GM18511 (cell line): ENCODE results near the gene ATG4B.
A peak's percentile ranks its signal among the peaks of the same experiment; 100 is the strongest.
"Not testable (repeated sequence)": the region's sequence is repeated elsewhere in the genome, so short reads cannot be mapped to it uniquely, and the experiment has no call there.

Experiments
- ATAC-seq: cut with Tn5 transposase; IDR thresholded peaks from one replicate; pipeline ENCODE4 v1.9.1; 2021; ENCODE audit warnings: mild to moderate bottlenecking, moderate library complexity; ENCODE audit not compliant: unreplicated experiment

Gene ATG4B

GRCh38 chr2:241637018-241637794 lies at the start of gene ATG4B, which contains the start of gene THAP4:
ATG4B (plus strand) TSS chr2:241637693; CDS start chr2:241637715, 22 bp downstream.
THAP4 (minus strand) TSS chr2:241637158; CDS start chr2:241637017, 141 bp downstream.
- ATAC-seq: peak; percentile 69

- ATAC-seq: not testable (repeated sequence)
These were observed 47.6 kb upstream of the ATG4B start for GRCh38 chr2:241589863-241590262.

GRCh38 chr2:241590496-241591455 lies 46.7 kb upstream of the ATG4B start:
- ATAC-seq: not testable (repeated sequence)

DNA sequence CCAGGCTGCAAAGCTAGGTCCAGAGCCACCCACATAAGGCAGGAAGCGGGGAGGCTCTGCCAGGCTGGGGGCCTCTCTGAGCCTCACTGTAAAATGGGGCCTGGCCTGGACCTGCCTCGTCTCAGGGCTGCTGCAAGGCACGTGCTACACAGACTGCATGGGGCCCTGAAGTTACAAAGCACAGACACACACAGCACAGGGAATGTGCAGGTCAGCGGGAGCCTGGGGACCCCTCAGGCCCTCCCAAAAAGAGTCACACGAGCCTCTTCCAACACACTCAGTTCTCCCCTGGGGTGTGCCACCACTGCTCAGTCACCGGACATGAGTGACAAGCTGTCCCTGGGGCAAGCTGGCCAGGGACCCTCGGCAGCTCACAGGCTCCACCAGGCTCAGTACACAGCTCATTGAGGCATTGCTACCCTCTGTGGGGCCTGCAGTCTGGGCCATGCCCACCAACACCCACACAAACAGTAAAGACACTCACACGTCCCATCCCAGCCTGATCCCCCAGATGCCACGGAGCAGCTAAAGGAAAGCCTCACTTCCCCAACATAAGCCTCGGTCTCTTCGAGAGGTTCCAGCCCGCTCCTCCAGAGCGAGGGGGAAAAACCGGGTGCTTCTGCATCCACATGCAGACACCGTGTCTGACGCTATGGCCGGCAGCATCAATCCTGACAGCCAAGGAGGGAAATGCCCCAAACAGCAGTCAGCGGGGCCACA lies 45.2 kb upstream of the ATG4B start:
- ATAC-seq: no peak

GRCh38 chr2:241593271-241593670 lies 44.2 kb upstream of the ATG4B start:
- ATAC-seq: no peak

- no peak for ATAC-seq
These were observed 41.8 kb upstream of the ATG4B start for GRCh38 chr2:241595600-241596140.

DNA sequence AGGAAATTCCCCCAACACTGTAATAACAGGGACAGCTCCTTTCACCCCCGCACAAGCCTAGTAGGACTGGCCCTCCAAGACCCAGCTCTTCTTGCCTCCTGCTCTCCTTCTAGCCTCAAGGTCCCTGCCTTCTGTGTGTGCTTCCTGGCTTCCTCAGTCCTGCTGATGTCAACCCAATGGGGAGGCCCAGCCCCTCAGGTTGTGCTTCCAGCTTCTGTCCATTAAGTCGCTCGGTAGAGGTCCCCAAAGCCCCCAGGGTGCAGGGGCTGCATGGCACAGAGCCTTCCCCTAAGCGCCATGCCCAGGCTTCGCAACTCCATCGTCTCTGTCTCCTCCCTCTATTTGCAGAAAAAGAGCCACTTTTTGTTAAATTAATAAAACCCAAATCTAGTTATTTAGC lies 39.9 kb upstream of the ATG4B start:
- no peak for ATAC-seq

DNA sequence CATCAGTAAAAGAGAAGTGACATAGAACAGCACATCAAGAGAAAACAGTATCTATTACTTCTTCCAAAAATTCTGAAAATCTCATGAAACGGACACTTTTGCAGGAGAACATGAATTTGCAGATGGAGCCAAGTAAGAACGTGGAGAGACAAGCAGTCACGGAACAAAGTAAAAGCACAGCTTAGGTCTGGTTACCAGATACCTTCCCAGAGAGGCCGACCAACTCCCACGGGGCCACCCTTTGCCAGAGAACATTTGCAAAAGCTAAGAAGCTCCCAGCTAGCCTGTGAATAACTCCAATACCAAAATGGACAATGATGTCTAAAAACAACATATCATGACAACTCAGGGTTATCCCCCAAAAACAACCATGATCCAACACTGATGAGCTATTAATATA lies 39.4 kb upstream of the ATG4B start:
- ATAC-seq: no peak

DNA sequence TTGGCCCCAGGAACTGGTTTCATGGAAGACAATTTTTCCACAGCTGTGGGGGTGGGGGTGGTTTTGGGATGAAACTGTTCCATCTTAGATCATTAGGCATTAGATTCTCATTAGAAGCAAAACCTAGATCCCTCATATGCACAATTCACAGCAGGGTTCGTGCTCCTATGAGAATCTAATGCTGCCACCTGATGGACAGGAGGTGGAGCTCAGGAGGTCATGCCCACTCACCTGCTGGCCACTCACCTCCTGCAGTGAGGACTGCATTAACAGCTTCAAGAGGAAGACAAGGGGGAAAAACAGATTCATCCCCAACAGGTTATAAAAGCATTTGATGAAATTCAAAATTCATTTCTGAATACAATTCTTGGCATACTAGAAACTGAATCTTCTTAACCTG lies 39.0 kb upstream of the ATG4B start:
- ATAC-seq: no peak

- no peak for ATAC-seq
These were observed 37.9 kb upstream of the ATG4B start for GRCh38 chr2:241599615-241600014.

GRCh38 chr2:241601841-241602240 lies 35.7 kb upstream of the ATG4B start:
- no peak for ATAC-seq

- no peak for ATAC-seq
These were observed 34.8 kb upstream of the ATG4B start for GRCh38 chr2:241602720-241603119.

GRCh38 chr2:241603686-241604085 lies 33.8 kb upstream of the ATG4B start:
- no peak for ATAC-seq

DNA sequence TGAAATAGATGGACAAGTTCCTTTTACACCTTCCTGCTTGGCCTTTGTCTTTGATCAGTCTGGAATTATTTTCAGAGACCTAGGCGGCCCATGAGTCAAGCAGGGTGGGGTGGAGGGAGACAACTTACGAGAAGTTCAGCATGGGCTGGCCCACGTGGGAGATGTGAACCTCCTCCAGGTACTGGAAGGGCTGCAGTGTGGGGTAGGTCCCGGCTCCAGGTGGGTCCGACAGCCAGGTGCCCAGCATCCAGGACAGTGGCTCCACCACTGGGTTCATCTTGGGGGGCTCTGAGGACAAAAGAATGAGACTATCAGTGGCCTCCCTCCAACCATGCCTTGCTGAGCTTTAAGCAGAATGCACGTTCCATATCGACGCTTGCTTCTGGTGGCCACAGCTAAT lies 31.3 kb upstream of the ATG4B start:
- ATAC-seq: no peak

GRCh38 chr2:241607162-241607885 lies 30.2 kb upstream of the ATG4B start:
- no peak for ATAC-seq

- ATAC-seq: no peak
These were observed 28.6 kb upstream of the ATG4B start for GRCh38 chr2:241608881-241609280.

- ATAC-seq: peak; percentile 98
These were observed 27.4 kb upstream of the ATG4B start for GRCh38 chr2:241609859-241610793.

DNA sequence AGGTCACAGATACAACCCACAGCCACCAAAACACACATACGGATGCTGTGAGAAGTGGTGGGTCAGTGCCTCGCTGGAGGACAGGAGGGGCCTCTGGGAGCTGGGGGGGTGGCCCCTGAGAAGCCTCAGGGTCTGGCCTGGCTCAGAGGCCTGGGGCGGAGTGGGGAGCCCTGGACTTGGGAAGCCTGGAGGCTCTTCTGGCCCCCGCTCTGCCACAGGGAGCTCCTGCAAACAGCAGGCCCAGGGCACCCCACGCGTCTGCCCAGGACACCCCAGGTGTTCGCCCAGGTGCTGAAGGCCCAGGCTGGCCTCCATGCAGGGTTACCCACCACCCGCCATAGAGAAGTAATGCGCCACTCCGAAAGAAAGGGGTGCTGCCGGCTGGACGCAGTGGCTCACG lies 26.4 kb upstream of the ATG4B start:
- ATAC-seq: no peak
